GM19023 (cell line): Measurements from ENCODE around the gene ATAD3C.
"Not testable (repeated sequence)": the region's sequence is repeated elsewhere in the genome, so short reads cannot be mapped to it uniquely, and the experiment has no call there.

ENCODE experiments used
- ATAC-seq: cut with Tn5 transposase; IDR thresholded peaks from one replicate; pipeline ENCODE4 v1.9.1; 2021; ENCODE audit warnings: mild to moderate bottlenecking, moderate library complexity; ENCODE audit not compliant: unreplicated experiment

Gene ATAD3C

GRCh38 chr1:1449099-1449739, at the start of gene ATAD3C:
TSS of gene ATAD3C (plus strand) at chr1:1449689. CDS start at chr1:1450684, 995 bp downstream.
- no peak for ATAC-seq

GRCh38 chr1:1399872-1400575, 49.5 kb upstream of the ATAD3C start:
- no peak for ATAC-seq

- ATAC-seq, result no peak
Observed at GRCh38 chr1:1400576-1401456, 48.7 kb upstream of the ATAD3C start.

- ATAC-seq, result no peak
Observed at GRCh38 chr1:1401457-1402010, 48.0 kb upstream of the ATAD3C start.

- no peak for ATAC-seq
Observed at GRCh38 chr1:1402072-1402900, 47.2 kb upstream of the ATAD3C start.

GRCh38 chr1:1402901-1403392, 46.5 kb upstream of the ATAD3C start:
- ATAC-seq, result not testable (repeated sequence)

GRCh38 chr1:1403653-1404052, 45.8 kb upstream of the ATAD3C start:
- ATAC-seq, result no peak

GRCh38 chr1:1406101-1406820, 43.2 kb upstream of the ATAD3C start:
- ATAC-seq, result no peak

GRCh38 chr1:1406821-1407635, 42.5 kb upstream of the ATAD3C start, which contains the start of gene MRPL20:
TSS of gene MRPL20 (minus strand) at chr1:1407293. CDS start at chr1:1407217, 76 bp downstream.
- ATAC-seq, result peak; percentile 92

- peak; percentile 20 for ATAC-seq
Observed at GRCh38 chr1:1407636-1408318, 41.7 kb upstream of the ATAD3C start.

GRCh38 chr1:1410238-1410637, 39.3 kb upstream of the ATAD3C start:
- ATAC-seq, result not testable (repeated sequence)

- no peak for ATAC-seq
Observed at GRCh38 chr1:1411626-1412025, 37.9 kb upstream of the ATAD3C start.

- ATAC-seq, result not testable (repeated sequence)
Observed at GRCh38 chr1:1412311-1412902, 37.1 kb upstream of the ATAD3C start.

GRCh38 chr1:1415751-1416150, 33.7 kb upstream of the ATAD3C start:
- ATAC-seq, result no peak

- ATAC-seq, result not testable (repeated sequence)
Observed at GRCh38 chr1:1417396-1417795, 32.1 kb upstream of the ATAD3C start.

- not testable (repeated sequence) for ATAC-seq
Observed at GRCh38 chr1:1417825-1418463, 31.5 kb upstream of the ATAD3C start.
